ENCODE measurements around the gene LYZL4.

The LYZL4 gene

GRCh38 chr3:42347928-42348327 is 62.5 kb downstream of the LYZL4 start:
- H3K4me3 Mint-ChIP-seq = peak overlapping the region in 1 of 2 donors; percentile 1
- peaks cover 5 to 37% of the 10 kb centered on the region in 2 donors for H3K27me3 Mint-ChIP-seq
- no peaks in the 10 kb centered on the region for H3K9me3 Mint-ChIP-seq
- H3K4me1 Mint-ChIP-seq (ENCODE audit: low read depth in 2 of 2) = peaks cover 0 to 10% of the 10 kb centered on the region in 2 donors
- ATAC-seq (replicated peaks) (no peak), DNase-seq (no peak)
- H3K36me3 Mint-ChIP-seq (ENCODE audit: insufficient read depth) = no peaks in the 10 kb centered on the region
- H3K27ac Mint-ChIP-seq = peak overlapping the region in 1 of 2 donors; percentile 60
